GM19452 (cell line): ENCODE results near the gene SIDT2.

ENCODE experiments used
- ATAC-seq: cut with Tn5 transposase; IDR thresholded peaks from one replicate; pipeline ENCODE4 v1.9.1; 2021; ENCODE audit not compliant: unreplicated experiment

The SIDT2 gene

DNA sequence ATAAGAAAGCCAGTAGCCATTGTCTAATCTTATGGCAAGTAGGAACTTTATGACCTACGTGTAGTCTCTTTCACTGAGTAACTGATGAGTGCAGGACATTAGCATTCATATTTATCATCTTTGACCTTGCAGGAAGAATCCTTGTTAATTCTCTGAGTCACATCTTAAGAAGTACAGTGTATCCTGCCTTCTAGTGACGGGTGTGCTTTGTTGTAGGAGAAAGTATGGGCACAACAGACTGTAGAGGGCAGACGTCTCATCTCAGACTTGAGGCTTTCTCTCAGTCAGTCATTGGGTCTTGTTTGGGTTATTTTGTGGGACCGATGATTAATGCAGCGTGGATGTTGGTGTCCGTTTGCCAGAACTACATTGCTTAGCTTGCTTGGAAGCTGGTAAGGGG is 60.8 kb downstream of the SIDT2 start:
- ATAC-seq: no peak
